ENCODE data around the gene BEAN1. TPM values are rescaled to one million over a fixed set of nuclear protein-coding genes. Genes with fewer than 3 reads are reported as not detected.

BEAN1 gene
- total and polyA plus RNA-seq, 9 of the 15 experiments (the other 6 are each of a cell fraction or from before 2014, with no cell fraction given), result not detected

DNA sequence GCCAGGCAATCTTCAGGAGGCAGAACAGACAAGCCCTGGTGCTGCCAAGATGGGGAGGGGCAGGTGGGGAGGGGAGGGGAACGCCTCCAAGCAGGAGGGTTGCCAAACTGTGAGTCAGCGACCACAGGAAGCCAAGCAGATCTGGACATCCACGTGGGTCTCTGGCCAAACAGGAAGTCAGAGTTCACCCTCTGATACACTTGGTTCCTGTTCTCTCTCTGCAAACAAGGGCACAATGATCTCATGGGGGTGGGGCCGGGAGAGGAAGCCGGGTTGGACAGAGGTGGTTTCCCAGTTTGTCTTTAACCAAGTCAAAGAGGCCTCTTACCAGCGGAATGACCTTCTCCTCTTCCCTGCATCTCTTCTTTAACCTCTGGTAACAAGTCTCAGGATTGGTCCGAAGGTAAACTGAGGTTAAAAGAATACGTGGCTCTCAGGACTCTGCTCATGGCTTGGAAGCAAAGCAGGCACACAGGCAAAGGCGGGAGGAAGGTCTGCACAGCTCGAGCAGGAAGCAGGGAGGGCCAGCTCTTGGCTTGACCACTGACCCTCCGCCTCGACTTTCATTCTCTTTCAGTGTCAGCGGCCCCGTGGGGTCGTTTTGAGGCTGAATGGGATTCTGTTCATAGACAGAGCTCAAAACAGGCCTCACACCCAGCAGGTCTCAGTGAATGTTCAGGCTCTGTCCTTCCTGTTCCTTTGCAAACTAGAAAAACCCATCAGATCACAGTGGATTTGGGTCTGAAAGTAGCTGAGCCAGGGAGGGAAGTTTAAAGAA is 89.9 kb downstream of the BEAN1 start (continued):
- TF ChIP-seq, protein P1, sequence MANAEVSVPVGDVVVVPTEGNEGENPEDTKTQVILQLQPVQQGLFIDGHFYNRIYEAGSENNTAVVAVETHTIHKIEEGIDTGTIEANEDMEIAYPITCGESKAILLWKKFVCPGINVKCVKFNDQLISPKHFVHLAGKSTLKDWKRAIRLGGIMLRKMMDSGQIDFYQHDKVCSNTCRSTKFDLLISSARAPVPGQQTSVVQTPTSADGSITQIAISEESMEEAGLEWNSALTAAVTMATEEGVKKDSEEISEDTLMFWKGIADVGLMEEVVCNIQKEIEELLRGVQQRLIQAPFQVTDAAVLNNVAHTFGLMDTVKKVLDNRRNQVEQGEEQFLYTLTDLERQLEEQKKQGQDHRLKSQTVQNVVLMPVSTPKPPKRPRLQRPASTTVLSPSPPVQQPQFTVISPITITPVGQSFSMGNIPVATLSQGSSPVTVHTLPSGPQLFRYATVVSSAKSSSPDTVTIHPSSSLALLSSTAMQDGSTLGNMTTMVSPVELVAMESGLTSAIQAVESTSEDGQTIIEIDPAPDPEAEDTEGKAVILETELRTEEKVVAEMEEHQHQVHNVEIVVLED (CRISPR knock-in tag; IDR thresholded peaks at IDR 0.05), result no peak
- TF ChIP-seq NFIC (IDR thresholded peaks at IDR 0.05), result peak; percentile 97
- TF ChIP-seq TEAD2 (tag; IDR thresholded peaks at IDR 0.05), result no peak
- TF ChIP-seq ZNF431 (CRISPR knock-in tag; IDR thresholded peaks at IDR 0.05), result no peak
- TF ChIP-seq NFATC3 (IDR thresholded peaks at IDR 0.05), result no peak
- TF ChIP-seq, protein P2, sequence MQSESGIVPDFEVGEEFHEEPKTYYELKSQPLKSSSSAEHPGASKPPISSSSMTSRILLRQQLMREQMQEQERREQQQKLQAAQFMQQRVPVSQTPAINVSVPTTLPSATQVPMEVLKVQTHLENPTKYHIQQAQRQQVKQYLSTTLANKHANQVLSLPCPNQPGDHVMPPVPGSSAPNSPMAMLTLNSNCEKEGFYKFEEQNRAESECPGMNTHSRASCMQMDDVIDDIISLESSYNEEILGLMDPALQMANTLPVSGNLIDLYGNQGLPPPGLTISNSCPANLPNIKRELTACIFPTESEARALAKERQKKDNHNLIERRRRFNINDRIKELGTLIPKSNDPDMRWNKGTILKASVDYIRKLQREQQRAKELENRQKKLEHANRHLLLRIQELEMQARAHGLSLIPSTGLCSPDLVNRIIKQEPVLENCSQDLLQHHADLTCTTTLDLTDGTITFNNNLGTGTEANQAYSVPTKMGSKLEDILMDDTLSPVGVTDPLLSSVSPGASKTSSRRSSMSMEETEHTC (IDR thresholded peaks at IDR 0.05), result 0 out of 2 replicates have a peak, but pooled peaks have one; percentile 28
- peak; percentile 75 for TF ChIP-seq L3MBTL2 (IDR thresholded peaks at IDR 0.05)
- TF ChIP-seq HDAC8 (tag; IDR thresholded peaks at IDR 0.05), result peak; percentile 65; the same call in 1 of the 2 replicates
- no peak for TF ChIP-seq RAD21 (CRISPR knock-in tag; conservative IDR thresholded peaks at IDR 0.05 in 1 of 2, IDR thresholded peaks at IDR 0.05 in 1 of 2)
- TF ChIP-seq RAD51 (IDR thresholded peaks at IDR 0.05; ENCODE audit: borderline replicate concordance, low read depth), result peak; percentile 73
- TF ChIP-seq ZNF77 (CRISPR knock-in tag; IDR thresholded peaks at IDR 0.05), result no peak
- no peak for TF ChIP-seq FOXP1 (CRISPR knock-in tag; IDR thresholded peaks at IDR 0.05)
- peak; percentile 90 to 96 for TF ChIP-seq FOXA3 (CRISPR knock-in tag; conservative IDR thresholded peaks at IDR 0.05 in 1 of 2, IDR thresholded peaks at IDR 0.05 in 1 of 2)
- TF ChIP-seq ZNF184 (CRISPR knock-in tag; IDR thresholded peaks at IDR 0.05), result no peak
- TF ChIP-seq, protein P3, sequence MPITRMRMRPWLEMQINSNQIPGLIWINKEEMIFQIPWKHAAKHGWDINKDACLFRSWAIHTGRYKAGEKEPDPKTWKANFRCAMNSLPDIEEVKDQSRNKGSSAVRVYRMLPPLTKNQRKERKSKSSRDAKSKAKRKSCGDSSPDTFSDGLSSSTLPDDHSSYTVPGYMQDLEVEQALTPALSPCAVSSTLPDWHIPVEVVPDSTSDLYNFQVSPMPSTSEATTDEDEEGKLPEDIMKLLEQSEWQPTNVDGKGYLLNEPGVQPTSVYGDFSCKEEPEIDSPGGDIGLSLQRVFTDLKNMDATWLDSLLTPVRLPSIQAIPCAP (CRISPR knock-in tag; IDR thresholded peaks at IDR 0.05; ENCODE audit: borderline replicate concordance), result no peak
- no peak for TF ChIP-seq CBX8 (IDR thresholded peaks at IDR 0.05; ENCODE audit: borderline replicate concordance, extremely low read depth, low read depth, low read length, poor library complexity, severe bottlenecking)

Data from K562 (cell line).